Measurements from ENCODE around the gene PHOX2A.
"Not testable (repeated sequence)": the region's sequence is repeated elsewhere in the genome, so short reads cannot be mapped to it uniquely, and the experiment has no call there.

The PHOX2A gene

GRCh38 chr11:72222106-72222891, 21.7 kb downstream of the PHOX2A start:
- DNase-seq (ENCODE audit: low read depth): no peak

GRCh38 chr11:72221386-72222075, 22.4 kb downstream of the PHOX2A start:
- no peak for DNase-seq (ENCODE audit: low read depth)

GRCh38 chr11:72220696-72221363, 23.1 kb downstream of the PHOX2A start:
- no peak for DNase-seq (ENCODE audit: low read depth)

- no peak for DNase-seq (ENCODE audit: low read depth)
Observed at GRCh38 chr11:72218251-72218745, 25.7 kb downstream of the PHOX2A start.

- no peak for DNase-seq (ENCODE audit: low read depth)
Observed at GRCh38 chr11:72217841-72218240, 26.1 kb downstream of the PHOX2A start.

GRCh38 chr11:72216638-72217037, 27.3 kb downstream of the PHOX2A start, which contains the start of gene FOLR2:
Gene FOLR2 (plus strand): TSS chr11:72216794. CDS start chr11:72218585, 1,791 bp downstream.
- no peak for DNase-seq (ENCODE audit: low read depth)

GRCh38 chr11:72209101-72209500, 34.9 kb downstream of the PHOX2A start:
- no peak for DNase-seq (ENCODE audit: low read depth)

GRCh38 chr11:72208281-72208680, 35.7 kb downstream of the PHOX2A start:
- DNase-seq (ENCODE audit: low read depth): no peak

- DNase-seq (ENCODE audit: low read depth): not testable (repeated sequence)
Observed at GRCh38 chr11:72206794-72207193, 37.2 kb downstream of the PHOX2A start.

- no peak for DNase-seq (ENCODE audit: low read depth)
Observed at GRCh38 chr11:72204886-72205285, 39.1 kb downstream of the PHOX2A start.

- no peak for DNase-seq (ENCODE audit: low read depth)
Observed at GRCh38 chr11:72203163-72203562, 40.8 kb downstream of the PHOX2A start.

GRCh38 chr11:72202571-72202970, 41.4 kb downstream of the PHOX2A start:
- no peak for DNase-seq (ENCODE audit: low read depth)

GRCh38 chr11:72201445-72201844, 42.5 kb downstream of the PHOX2A start:
- DNase-seq (ENCODE audit: low read depth): not testable (repeated sequence)

- DNase-seq (ENCODE audit: low read depth): no peak
Observed at GRCh38 chr11:72195518-72196270, 48.3 kb downstream of the PHOX2A start.

- no peak for DNase-seq (ENCODE audit: low read depth)
Observed at GRCh38 chr11:72191961-72192381, 52.0 kb downstream of the PHOX2A start, which contains the start of gene FOLR1. Gene FOLR1 (plus strand): TSS chr11:72192140. CDS start chr11:72192174, 34 bp downstream.

- no peak for DNase-seq (ENCODE audit: low read depth)
Observed at GRCh38 chr11:72190631-72191071, 53.3 kb downstream of the PHOX2A start.

- no peak for DNase-seq (ENCODE audit: low read depth)
Observed at GRCh38 chr11:72189455-72190250, 54.3 kb downstream of the PHOX2A start.
